ENCODE measurements around the gene GRIN3B. TPM values are rescaled to one million over a fixed set of nuclear protein-coding genes. Genes with fewer than 3 reads are reported as not detected.

Gene GRIN3B
- total RNA-seq, 4 donors from 2014 or later: not detected

GRCh38 chr19:1038978-1039645 is 38.9 kb downstream of the GRIN3B start:
- TF ChIP-seq CTCF (IDR thresholded peaks at IDR 0.05) (no peak), POLR2A (IDR thresholded peaks at IDR 0.05) (no peak)
- no peak for DNase-seq (ENCODE audit: low spot score in 2 of 2)
- WGBS, 2 donors: 50 to 57% methylated on average over 22 of the region's 22 CpGs
- intact Hi-C loops (cut with DNase I; ENCODE audit: low total_unique reads): no loop called here
- H3K4me3 ChIP-seq (ENCODE audit: low read depth, poor library complexity, severe bottlenecking): no peak overlapping the region

- DNase-seq (ENCODE audit: low spot score in 2 of 2): peak; percentile 96 to 99
- TF ChIP-seq POLR2A (IDR thresholded peaks at IDR 0.05) (no peak), CTCF (IDR thresholded peaks at IDR 0.05) (no peak)
- 1 to 3% methylated on average over 41 to 54 of the region's 56 CpGs for WGBS, 2 donors
- intact Hi-C loops (cut with DNase I; ENCODE audit: low total_unique reads): no loop called here
- H3K4me3 ChIP-seq (ENCODE audit: low read depth, poor library complexity, severe bottlenecking): peak within 1 kb of the TSS; percentile 31
These were observed 39.6 kb downstream of the GRIN3B start, which contains the start of gene ABCA7 for GRCh38 chr19:1039646-1040475. TSS of gene ABCA7 (plus strand) at chr19:1040107. CDS start at chr19:1041362, 1,255 bp downstream.

GRCh38 chr19:1040476-1041271 is 40.5 kb downstream of the GRIN3B start:
- H3K4me3 ChIP-seq (ENCODE audit: low read depth, poor library complexity, severe bottlenecking): peak overlapping the region; percentile 31
- intact Hi-C loops (cut with DNase I; ENCODE audit: low total_unique reads): no loop called here
- peak; percentile 93 to 97 for DNase-seq (ENCODE audit: low spot score in 2 of 2)
- TF ChIP-seq POLR2A (IDR thresholded peaks at IDR 0.05) (no peak), CTCF (IDR thresholded peaks at IDR 0.05) (no peak)
- WGBS, 2 donors: 1 to 2% methylated on average over 24 to 27 of the region's 27 CpGs

- no peak for TF ChIP-seq POLR2A (IDR thresholded peaks at IDR 0.05)
- TF ChIP-seq CTCF (IDR thresholded peaks at IDR 0.05): no peak
- H3K4me3 ChIP-seq (ENCODE audit: low read depth, poor library complexity, severe bottlenecking): no peak overlapping the region
- DNase-seq (ENCODE audit: low spot score in 2 of 2): no peak
- intact Hi-C loops (cut with DNase I; ENCODE audit: low total_unique reads): no loop called here
- WGBS, 2 donors: 10 to 32% methylated on average over 16 to 25 of the region's 26 CpGs
These were observed 41.1 kb downstream of the GRIN3B start for GRCh38 chr19:1041272-1041834.

GRCh38 chr19:1041835-1042685 is 41.8 kb downstream of the GRIN3B start:
- peak; percentile 79 to 95 for DNase-seq (ENCODE audit: low spot score in 2 of 2)
- 19 to 29% methylated on average over 37 to 40 of the region's 43 CpGs for WGBS, 2 donors

More at GRCh38 chr19:1041835-1042685, 41.8 kb downstream of the GRIN3B start:
- H3K4me3 ChIP-seq (ENCODE audit: low read depth, poor library complexity, severe bottlenecking): no peak overlapping the region
- intact Hi-C loops (cut with DNase I; ENCODE audit: low total_unique reads): no loop called here
- TF ChIP-seq POLR2A (IDR thresholded peaks at IDR 0.05) (no peak), CTCF (IDR thresholded peaks at IDR 0.05) (no peak)

Measured in lower leg skin (tissue), 4 donors.